Spleen (tissue), 7 donors: ENCODE measurements around the gene ASTL.
A peak's percentile ranks its signal among the peaks of the same experiment; 100 is the strongest.

ENCODE experiments used
- CTCF ChIP-seq, 11 experiments: fragments of 200-600 bp in 7 of 11; fragments of 450-650 bp in 4 of 11; sonication (generic) in 4 of 11; IDR thresholded peaks in 8 of 11; conservative IDR thresholded peaks in 3 of 11; 1 replicate in 7 of 11; 2 replicates in 4 of 11; pipeline versions ENCODE4 v1.4.0 to v1.8.0; 2016 to 2021; ENCODE audit warnings: antibody characterized with exemption in 11 of 11, inconsistent platforms in 4 of 11, mild to moderate bottlenecking in 1 of 11
- POLR2A ChIP-seq, 3 donors: fragments of 450-650 bp; IDR thresholded peaks; one replicate each; pipeline ENCODE4 v1.5.1; 2017; ENCODE audit warnings: antibody characterized with exemption in 3 of 3, mild to moderate bottlenecking in 1 of 3
- POLR2AphosphoS5 ChIP-seq, 3 donors: sonication (generic); formaldehyde crosslinking; IDR thresholded peaks; one replicate each; pipeline ENCODE4 v1.5.1; 2017; ENCODE audit warnings: antibody characterized with exemption in 3 of 3
- donor health status: DM: no; HTN: no; CAD: no; lungs with moderate emphysema.
- donor health status: DM: no; HTN: no; CAD: no.
- donor health status: DM: no; HTN: no; CAD: no.

- TF ChIP-seq CTCF (IDR thresholded peaks at IDR 0.05 in 8 of 11, conservative IDR thresholded peaks at IDR 0.05 in 3 of 11) (peak in 4 of 11 experiments; percentile 15 to 32 (median 28)), POLR2A (IDR thresholded peaks at IDR 0.05) (no peak), POLR2AphosphoS5 (IDR thresholded peaks at IDR 0.05) (peak; percentile 86 to 91 (median 90))
Measured at GRCh38 chr2:96146153-96146880, 8.0 kb upstream of the ASTL start.
